ENCODE data around the gene HSF2.

Gene HSF2

GRCh38 chr6:122399348-122400120, at the start of gene HSF2:
TSS of gene HSF2 (plus strand) at chr6:122399652. CDS start at chr6:122399738, 86 bp downstream.
- peak; percentile 73 for DNase-seq (ENCODE audit: low read depth)

- no peak for DNase-seq (ENCODE audit: low read depth)
Measured at GRCh38 chr6:122352981-122353664, 46.3 kb upstream of the HSF2 start.

- DNase-seq (ENCODE audit: low read depth): no peak
Measured at GRCh38 chr6:122360809-122361208, 38.6 kb upstream of the HSF2 start.

- no peak for DNase-seq (ENCODE audit: low read depth)
Measured at GRCh38 chr6:122361314-122361979, 38.0 kb upstream of the HSF2 start.

- DNase-seq (ENCODE audit: low read depth): no peak
Measured at GRCh38 chr6:122363769-122364483, 35.5 kb upstream of the HSF2 start.

GRCh38 chr6:122365775-122366403, 33.6 kb upstream of the HSF2 start:
- DNase-seq (ENCODE audit: low read depth): no peak

GRCh38 chr6:122367171-122367570, 32.3 kb upstream of the HSF2 start:
- DNase-seq (ENCODE audit: low read depth): no peak

- no peak for DNase-seq (ENCODE audit: low read depth)
Measured at GRCh38 chr6:122369536-122369935, 29.9 kb upstream of the HSF2 start.

GRCh38 chr6:122372647-122373046, 26.8 kb upstream of the HSF2 start:
- no peak for DNase-seq (ENCODE audit: low read depth)

- no peak for DNase-seq (ENCODE audit: low read depth)
Measured at GRCh38 chr6:122374307-122374706, 25.1 kb upstream of the HSF2 start.

GRCh38 chr6:122376246-122376645, 23.2 kb upstream of the HSF2 start:
- DNase-seq (ENCODE audit: low read depth): no peak

- peak; percentile 5 for DNase-seq (ENCODE audit: low read depth)
Measured at GRCh38 chr6:122381494-122382265, 17.8 kb upstream of the HSF2 start.

- DNase-seq (ENCODE audit: low read depth): no peak
Measured at GRCh38 chr6:122385857-122386612, 13.4 kb upstream of the HSF2 start.

GRCh38 chr6:122388945-122389344, 10.5 kb upstream of the HSF2 start:
- DNase-seq (ENCODE audit: low read depth): no peak

GRCh38 chr6:122389704-122390372, 9.6 kb upstream of the HSF2 start:
- no peak for DNase-seq (ENCODE audit: low read depth)

- DNase-seq (ENCODE audit: low read depth): no peak
Measured at GRCh38 chr6:122392564-122393350, 6.7 kb upstream of the HSF2 start.

- no peak for DNase-seq (ENCODE audit: low read depth)
Measured at GRCh38 chr6:122393351-122393896, 6.0 kb upstream of the HSF2 start.

GRCh38 chr6:122394016-122394415, 5.4 kb upstream of the HSF2 start:
- DNase-seq (ENCODE audit: low read depth): no peak

- no peak for DNase-seq (ENCODE audit: low read depth)
Measured at GRCh38 chr6:122399055-122399347, 451 bp upstream of the HSF2 start.
